Prostate gland (tissue), 2 donors: ENCODE results near the gene SPAG9.

Experiments
- POLR2A ChIP-seq: fragments of 450-650 bp; IDR thresholded peaks from one replicate; pipeline ENCODE4 v1.6.1; 2016; ENCODE audit warnings: antibody characterized with exemption, mild to moderate bottlenecking
- TF ChIP-seq, protein P1 (sequence below), 4 experiments: fragments of 200-600 bp in 2 of 4; fragments of 450-650 bp in 2 of 4; sonication (generic) in 2 of 4; IDR thresholded peaks; 1 replicate in 3 of 4; 2 replicates in 1 of 4; pipeline ENCODE4 v1.5.1; 2016 to 2019; ENCODE audit warnings: antibody characterized with exemption in 4 of 4, mild to moderate bottlenecking in 2 of 4, moderate library complexity in 2 of 4

- TF ChIP-seq POLR2A, result no peak
- TF ChIP-seq, protein P1, sequence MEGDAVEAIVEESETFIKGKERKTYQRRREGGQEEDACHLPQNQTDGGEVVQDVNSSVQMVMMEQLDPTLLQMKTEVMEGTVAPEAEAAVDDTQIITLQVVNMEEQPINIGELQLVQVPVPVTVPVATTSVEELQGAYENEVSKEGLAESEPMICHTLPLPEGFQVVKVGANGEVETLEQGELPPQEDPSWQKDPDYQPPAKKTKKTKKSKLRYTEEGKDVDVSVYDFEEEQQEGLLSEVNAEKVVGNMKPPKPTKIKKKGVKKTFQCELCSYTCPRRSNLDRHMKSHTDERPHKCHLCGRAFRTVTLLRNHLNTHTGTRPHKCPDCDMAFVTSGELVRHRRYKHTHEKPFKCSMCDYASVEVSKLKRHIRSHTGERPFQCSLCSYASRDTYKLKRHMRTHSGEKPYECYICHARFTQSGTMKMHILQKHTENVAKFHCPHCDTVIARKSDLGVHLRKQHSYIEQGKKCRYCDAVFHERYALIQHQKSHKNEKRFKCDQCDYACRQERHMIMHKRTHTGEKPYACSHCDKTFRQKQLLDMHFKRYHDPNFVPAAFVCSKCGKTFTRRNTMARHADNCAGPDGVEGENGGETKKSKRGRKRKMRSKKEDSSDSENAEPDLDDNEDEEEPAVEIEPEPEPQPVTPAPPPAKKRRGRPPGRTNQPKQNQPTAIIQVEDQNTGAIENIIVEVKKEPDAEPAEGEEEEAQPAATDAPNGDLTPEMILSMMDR (IDR thresholded peaks at IDR 0.05), result no peak
Measured at GRCh38 chr17:50943575-50943933, 177.1 kb downstream of the SPAG9 start.
